CD4-positive, alpha-beta T cell treated with Interleukin-15 for 4 hours (primary cell): ENCODE data around the gene SPACA5B.
"Not testable (repeated sequence)": the region's sequence is repeated elsewhere in the genome, so short reads cannot be mapped to it uniquely, and the experiment has no call there.

Experiments
- DNase-seq: peaks from one replicate; pipeline ENCODE4 v3.0.0-alpha.2; 2020; ENCODE audit warnings: low spot score

The SPACA5B gene

GRCh38 chrX:48130326-48130725, at the start of gene SPACA5B:
Gene SPACA5B (plus strand): TSS chrX:48130626. CDS start chrX:48130688, 62 bp downstream.
- DNase-seq, result not testable (repeated sequence)

GRCh38 chrX:48083212-48083611, 47.2 kb upstream of the SPACA5B start:
- peak; percentile 47 for DNase-seq

- DNase-seq, result no peak
Measured at GRCh38 chrX:48083706-48084105, 46.7 kb upstream of the SPACA5B start.

DNA sequence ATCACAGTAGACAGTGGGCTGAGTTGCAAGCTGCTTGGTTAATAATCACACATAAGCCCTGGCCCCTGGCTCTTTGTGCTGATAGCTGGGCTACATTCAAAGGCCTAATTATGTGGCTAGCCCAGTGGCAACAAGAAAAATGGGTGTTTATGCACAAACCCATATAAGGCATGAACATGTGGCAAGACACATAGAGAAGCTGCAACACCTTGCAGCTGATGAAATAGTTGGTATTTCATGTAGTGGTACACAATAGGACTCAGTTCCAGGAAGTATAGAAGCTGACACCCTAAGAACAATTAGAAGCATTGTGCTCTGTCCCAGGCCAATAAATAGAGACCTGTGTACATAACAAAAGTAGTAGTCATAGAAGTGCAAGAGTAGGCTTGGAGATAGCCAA, 44.3 kb upstream of the SPACA5B start:
- no peak for DNase-seq

DNA sequence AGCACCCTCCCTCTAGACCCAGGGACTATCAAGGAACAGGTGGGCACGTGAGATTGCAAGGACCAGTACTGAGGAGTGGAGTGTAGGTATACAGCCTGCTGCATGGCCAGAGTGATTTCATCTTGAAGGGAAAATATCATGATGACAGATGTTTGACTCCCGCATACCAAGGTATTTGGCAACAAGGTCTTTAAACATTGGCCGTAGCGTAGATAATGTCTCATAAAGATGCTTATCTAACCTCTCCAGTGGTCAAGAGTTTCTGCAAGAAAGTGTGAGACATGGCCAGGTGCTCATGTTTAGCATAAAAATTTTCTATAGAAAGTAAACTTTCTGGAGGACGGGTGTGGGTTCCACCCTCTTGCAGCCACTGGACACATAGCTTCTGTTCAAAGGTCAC, 40.3 kb upstream of the SPACA5B start:
- no peak for DNase-seq

DNA sequence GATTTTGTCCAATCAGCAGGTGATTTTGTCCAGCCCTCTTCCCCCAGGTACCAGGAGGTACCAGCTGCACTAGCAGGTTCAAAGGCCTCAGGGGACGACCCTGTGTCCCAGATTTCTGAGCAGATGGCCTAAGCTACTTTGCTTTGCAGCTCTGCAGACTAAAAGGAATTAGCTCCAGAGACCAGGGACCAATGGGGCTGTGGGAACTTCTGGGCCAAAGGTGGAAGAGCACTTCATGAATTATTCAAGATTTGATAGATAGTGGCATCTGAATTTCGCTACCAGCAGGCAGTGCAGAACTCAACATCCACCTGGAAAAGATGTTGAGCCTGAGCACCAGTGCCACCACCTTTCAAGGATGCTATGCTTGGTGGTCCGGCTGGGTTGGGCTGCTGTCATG, 37.9 kb upstream of the SPACA5B start:
- DNase-seq, result not testable (repeated sequence)

GRCh38 chrX:48101443-48101842, 29.0 kb upstream of the SPACA5B start:
- DNase-seq, result no peak

- no peak for DNase-seq
Measured at GRCh38 chrX:48102874-48103374, 27.5 kb upstream of the SPACA5B start.

- no peak for DNase-seq
Measured at GRCh38 chrX:48107717-48108116, 22.7 kb upstream of the SPACA5B start.

- DNase-seq, result not testable (repeated sequence)
Measured at GRCh38 chrX:48125286-48125685, 5.1 kb upstream of the SPACA5B start.

DNA sequence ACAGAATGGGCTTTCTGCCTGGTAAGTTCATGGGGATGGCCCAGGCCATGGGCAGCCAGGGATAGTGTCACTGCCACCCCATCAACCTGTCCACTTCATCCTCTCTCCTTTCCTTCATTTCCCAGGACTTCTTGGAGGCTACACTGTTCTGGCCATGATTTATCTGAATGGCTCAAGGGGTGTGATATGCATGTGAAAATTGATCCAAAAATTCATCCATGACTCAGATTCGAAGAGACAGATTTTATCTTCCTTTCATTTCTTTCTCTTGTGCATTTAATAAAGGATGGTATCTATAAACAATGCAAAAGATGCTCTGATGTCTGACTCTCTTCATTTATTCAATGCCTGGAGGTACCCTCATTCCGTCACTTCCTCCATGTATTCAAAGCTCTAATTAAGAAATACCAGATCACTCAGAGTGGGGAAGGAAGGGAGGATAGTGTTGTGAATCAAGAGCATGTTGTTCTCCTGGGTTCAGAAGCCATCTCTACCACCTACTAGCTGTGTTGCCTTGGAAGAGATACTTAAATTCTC, 1.9 kb downstream of the SPACA5B start:
- DNase-seq, result not testable (repeated sequence)

GRCh38 chrX:48139076-48139475, 8.7 kb downstream of the SPACA5B start:
- DNase-seq, result not testable (repeated sequence)

DNA sequence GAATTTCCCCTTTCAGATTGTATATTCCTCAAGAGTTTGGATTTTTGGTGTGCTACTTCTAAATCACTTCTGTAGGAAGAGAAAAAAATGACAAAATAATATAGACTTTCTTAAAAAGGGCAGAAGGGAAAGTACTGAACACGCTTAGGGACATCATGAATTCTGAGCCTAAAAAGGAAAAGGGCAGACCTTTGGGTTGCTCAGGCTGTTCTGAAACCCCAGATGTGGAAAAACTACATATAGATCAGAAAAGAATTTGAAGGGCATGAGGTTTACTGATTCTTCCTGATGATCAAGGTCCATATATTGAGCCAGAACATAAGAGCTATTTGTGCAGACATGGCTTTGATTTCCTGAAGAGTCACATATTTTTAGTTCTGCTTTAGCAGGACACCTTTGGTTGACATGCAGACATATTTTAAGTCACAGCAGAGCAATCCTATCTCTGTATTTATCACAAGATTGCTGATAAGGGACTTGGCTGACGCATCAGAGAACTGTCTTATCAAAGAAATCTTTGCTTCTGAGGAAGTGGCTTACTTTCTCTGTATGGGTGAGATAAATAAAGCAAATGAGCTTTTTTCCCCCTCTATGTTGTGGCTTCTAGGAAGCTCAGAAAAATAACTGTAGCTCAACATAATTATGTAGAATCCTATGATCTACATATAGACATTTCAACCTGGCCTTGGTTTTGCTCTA, 11.5 kb downstream of the SPACA5B start:
- not testable (repeated sequence) for DNase-seq

DNA sequence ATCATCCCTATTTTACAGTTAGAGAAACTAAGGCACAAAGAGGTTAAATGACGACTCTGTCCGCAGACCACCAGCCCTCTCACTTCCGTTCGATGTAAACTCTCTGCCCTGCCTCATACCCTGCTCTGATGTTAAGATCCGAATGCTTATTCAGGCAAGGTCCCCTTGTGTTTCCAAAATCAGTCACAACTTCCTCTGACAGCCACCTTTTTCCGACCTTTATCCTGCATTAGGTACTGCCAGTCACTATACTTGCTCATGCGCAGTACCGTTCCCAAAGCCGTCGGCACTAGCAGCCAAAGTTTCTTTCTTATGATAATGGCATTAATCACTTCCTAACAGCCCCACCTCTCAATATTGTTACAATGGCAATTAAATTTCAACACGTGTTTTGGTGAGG, 12.3 kb downstream of the SPACA5B start:
- peak; percentile 13 for DNase-seq

DNA sequence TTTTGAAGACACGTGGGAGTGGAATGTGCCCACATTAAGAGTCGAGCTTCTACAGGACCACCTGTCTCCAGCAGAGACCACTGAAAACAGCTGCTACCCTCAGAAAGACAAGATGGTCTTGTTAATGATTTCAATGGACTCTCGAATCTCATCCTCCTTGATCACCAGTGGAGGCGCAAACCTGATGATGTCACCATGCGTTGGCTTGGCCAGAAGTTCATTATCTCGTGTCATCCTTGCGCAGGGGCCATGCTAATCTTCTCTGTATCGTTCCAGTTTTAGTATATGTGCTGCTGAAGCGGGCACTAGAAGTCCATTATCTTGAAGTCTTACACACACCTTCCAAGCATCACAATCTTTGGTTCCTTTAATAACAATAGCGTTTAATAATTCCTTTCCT, 23.3 kb downstream of the SPACA5B start:
- DNase-seq, result no peak

- DNase-seq, result no peak
Measured at GRCh38 chrX:48154796-48155195, 24.4 kb downstream of the SPACA5B start.

- no peak for DNase-seq
Measured at GRCh38 chrX:48156014-48156413, 25.6 kb downstream of the SPACA5B start.

- DNase-seq, result no peak
Measured at GRCh38 chrX:48165241-48165640, 34.8 kb downstream of the SPACA5B start.

DNA sequence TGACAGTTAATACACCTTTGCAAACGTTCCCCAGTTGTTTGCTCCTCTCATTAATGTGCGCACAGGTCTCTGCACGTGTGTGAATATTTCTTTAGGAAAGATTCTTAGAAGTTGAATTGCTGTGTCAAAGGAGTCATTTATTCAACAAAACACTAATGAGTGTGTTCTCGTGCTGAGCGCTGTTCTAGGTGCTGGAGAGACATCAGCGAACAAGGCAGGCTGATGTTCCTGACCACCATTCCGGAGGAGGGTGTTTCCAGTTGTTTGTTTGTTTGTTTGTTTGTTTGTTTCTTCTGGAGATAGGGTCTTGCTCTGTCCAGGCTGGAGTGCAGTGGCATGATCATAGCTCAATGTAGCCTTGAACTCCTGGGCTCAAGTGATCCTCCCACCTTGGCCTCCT, 35.9 kb downstream of the SPACA5B start:
- not testable (repeated sequence) for DNase-seq

DNA sequence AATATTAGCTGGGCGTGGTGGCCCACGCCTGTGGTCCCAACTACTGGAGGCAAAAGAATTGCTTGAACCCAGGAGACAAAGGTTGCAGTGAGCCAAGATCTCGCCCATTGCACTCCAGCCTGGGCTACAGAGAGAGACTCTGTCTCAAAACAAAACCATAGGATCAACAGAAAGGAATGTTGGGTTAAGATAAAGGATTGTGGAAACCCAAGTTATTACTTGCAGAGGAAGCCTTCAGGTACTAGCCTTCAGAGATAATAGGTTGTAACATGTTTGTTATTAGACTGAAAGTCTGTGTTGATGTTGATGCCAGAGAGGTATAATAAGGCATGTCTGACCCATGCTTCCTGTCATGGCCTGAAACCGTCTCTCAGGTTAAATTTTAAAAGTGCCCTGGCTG, 49.3 kb downstream of the SPACA5B start:
- DNase-seq, result no peak

DNA sequence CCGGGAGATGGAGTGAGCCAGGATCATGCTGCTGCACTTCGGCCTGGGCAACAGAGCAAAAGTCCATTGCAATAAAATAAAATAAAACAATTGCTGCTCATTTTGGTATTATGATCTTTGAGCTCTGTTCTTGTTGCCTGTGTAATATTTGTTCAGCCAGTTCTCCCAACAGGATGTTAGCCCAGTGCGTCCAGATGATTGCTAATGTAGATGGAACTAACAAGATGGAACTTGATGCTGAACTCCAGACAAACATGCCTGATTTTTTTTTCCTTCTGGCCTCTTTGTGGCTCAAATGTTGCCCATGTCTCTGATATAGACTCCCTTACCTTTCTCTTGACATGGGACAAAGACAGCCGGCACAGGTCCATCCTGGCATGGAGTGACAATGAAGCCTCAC, 50.4 kb downstream of the SPACA5B start:
- DNase-seq, result no peak

DNA sequence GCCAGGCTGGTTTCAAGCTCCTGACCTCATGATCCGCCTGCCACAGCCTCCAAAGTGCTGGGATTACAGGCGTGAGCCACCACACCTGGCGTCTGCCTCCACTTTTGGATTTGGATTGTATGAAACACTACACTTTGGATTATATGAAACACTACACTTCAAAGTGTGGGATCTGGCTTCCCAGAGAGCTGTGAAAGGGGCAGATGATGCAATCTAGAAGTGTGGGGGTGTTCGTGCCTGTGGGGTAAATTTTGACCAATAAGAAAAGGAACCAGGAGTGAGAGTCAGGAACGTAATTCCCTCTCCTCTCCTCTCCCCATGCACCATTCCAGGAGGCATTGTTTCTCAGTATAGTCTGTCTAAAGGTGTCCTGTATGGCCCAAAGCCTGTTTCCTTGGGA, 51.5 kb downstream of the SPACA5B start:
- DNase-seq, result not testable (repeated sequence)
